ENCODE data around the gene RFC5.

GRCh38 chr12:117967512-117967911 lies 49.0 kb upstream of the RFC5 start:
- TF ChIP-seq POLR2A (IDR thresholded peaks at IDR 0.05), result no peak
- TF ChIP-seq, protein P1, sequence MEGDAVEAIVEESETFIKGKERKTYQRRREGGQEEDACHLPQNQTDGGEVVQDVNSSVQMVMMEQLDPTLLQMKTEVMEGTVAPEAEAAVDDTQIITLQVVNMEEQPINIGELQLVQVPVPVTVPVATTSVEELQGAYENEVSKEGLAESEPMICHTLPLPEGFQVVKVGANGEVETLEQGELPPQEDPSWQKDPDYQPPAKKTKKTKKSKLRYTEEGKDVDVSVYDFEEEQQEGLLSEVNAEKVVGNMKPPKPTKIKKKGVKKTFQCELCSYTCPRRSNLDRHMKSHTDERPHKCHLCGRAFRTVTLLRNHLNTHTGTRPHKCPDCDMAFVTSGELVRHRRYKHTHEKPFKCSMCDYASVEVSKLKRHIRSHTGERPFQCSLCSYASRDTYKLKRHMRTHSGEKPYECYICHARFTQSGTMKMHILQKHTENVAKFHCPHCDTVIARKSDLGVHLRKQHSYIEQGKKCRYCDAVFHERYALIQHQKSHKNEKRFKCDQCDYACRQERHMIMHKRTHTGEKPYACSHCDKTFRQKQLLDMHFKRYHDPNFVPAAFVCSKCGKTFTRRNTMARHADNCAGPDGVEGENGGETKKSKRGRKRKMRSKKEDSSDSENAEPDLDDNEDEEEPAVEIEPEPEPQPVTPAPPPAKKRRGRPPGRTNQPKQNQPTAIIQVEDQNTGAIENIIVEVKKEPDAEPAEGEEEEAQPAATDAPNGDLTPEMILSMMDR (IDR thresholded peaks at IDR 0.05), result no peak
